ENCODE results near the gene ADCK2. TPM values are rescaled to one million over a fixed set of nuclear protein-coding genes. Genes with fewer than 3 reads are reported as not detected.
"Not testable (repeated sequence)": the region's sequence is repeated elsewhere in the genome, so short reads cannot be mapped to it uniquely, and the experiment has no call there.

ADCK2 gene, protein sequence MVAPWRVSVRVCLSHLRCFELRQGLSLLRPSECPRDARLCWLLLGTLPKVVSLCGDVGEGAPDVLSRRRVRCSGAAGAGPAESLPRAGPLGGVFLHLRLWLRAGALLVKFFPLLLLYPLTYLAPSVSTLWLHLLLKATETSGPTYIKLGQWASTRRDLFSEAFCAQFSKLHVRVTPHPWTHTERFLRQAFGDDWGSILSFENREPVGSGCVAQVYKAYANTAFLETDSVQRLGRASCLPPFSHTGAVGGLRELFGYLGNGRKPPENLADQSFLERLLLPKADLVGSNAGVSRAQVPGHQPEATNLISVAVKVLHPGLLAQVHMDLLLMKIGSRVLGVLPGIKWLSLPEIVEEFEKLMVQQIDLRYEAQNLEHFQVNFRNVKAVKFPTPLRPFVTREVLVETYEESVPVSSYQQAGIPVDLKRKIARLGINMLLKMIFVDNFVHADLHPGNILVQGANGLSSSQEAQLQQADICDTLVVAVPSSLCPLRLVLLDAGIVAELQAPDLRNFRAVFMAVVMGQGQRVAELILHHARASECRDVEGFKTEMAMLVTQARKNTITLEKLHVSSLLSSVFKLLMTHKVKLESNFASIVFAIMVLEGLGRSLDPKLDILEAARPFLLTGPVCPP
- total RNA-seq (2014; rRNA removed; shearing (Covaris generic)), result 22.3 and 26.3 TPM in 2 replicates

DNA sequence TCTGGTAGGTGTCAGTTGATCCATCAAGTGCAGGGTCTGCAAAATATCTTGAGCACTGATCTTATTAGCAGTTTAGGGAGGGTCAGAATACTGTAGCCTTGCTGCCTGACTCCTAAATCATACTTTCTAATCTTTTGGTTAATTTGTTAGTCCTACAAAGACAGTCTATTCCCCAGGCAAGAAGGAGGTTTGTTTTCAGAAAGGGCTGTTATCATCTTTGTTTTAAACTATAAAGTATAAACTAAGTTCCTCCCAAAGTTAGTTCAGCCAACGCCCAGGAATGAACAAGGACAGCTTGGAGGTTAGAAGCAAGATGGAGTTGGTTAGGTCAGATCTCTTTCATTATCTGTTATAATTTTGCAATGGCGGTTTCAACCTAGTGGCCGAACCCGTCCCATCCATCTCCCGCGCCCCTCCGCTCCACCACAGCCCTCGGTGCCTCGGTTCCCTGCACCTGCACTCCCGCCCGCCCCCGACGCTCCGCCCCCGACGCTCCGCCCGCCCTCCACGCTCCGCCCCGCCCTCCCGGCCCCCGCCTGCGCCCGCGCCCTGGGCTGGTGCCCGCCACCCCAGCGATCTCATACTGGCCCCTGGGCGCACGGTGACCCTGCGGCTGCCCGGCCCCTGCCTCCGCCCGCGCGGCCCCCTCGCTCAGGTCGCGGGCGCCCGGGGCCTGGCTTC is at the start of gene ADCK2:
ADCK2 (plus strand) TSS at position 564 of the 681 bp plus-strand sequence. CDS start 386 bp downstream, outside the sequence.
- DNase-seq (ENCODE audit: low spot score), result peak; percentile 64
- in situ Hi-C loops (cut with HindIII; ENCODE audit: low sequenced_read_pairs), result no loop called here

DNA sequence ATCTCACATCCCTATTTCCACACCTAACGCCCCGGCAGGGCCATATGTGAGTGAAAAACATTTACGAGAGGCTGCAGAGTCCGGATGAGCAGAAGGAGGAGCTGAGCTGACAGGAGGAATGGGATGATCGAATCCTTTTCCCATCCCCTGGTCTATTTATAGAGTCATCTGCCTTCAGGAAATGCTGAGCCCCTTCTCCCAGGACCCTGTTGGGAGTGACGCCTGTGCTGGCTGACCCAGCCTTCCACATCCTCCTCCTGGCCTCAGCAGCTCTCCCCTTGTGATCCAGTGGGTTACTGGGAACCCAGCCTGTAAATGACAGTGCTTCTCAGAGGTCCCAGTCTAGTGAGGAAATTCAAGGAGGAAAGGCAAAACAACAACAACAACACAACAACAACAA is 48.8 kb upstream of the ADCK2 start:
- in situ Hi-C loops (cut with HindIII; ENCODE audit: low sequenced_read_pairs), result no loop called here
- DNase-seq (ENCODE audit: low spot score), result no peak

DNA sequence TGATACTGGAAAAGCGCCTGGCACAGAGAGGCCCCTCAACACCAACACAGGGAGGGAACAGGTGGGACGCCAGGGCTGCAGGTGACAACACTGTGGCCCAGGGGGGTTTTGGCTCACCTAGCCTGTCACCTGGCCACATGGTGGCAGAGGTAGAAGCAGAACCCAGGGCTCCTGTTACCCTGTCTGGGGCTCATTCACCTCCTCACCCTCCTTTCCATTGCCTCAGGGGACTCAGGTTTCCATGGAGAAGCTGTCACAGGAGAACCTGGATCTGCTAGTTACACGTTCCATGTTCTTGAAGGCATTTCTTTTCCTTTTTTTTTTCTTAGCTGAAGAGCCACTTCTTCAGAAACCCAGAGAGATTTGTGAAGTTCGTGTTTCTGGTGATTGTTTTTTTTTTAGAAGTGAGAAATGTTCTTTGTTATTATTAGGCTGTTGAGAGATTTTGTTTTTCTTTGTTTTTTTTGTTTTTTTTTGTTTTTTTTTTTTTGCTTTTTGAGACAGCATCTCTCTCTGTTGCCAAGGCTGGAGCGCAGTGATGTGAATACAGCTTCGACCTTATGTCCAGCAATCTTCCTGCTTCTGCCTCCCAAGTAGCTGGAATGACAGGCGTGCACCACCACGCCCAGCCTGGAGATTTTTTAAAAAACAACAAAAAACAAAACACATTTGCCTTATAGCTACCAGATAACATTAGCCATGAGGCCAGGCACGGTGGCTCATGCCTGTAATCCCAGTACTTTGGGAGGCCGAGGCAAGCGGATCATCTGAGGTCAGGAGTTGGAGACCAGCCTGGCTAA is 48.2 kb upstream of the ADCK2 start:
- no peak for DNase-seq (ENCODE audit: low spot score)
- in situ Hi-C loops (cut with HindIII; ENCODE audit: low sequenced_read_pairs), result no loop called here

DNA sequence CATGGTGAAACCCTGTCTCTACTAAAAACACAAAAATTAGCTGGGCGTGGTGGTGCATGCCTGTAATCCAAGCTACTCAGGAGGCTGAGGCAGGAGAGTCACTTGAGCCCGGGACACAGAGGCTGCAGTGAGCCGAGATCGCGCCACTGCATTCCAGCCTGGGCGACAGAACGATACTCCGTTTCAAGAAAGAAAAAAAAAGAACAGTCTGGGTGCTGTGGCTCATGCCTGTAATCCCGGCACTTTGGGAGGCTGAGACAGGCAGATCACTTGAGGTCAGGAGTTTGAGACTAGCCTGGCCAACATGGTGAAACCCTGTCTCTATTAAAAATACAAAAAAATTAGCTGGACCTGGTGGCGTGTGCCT is 47.6 kb upstream of the ADCK2 start:
- DNase-seq (ENCODE audit: low spot score); in situ Hi-C loops (cut with HindIII; ENCODE audit: low sequenced_read_pairs): not testable (repeated sequence)

DNA sequence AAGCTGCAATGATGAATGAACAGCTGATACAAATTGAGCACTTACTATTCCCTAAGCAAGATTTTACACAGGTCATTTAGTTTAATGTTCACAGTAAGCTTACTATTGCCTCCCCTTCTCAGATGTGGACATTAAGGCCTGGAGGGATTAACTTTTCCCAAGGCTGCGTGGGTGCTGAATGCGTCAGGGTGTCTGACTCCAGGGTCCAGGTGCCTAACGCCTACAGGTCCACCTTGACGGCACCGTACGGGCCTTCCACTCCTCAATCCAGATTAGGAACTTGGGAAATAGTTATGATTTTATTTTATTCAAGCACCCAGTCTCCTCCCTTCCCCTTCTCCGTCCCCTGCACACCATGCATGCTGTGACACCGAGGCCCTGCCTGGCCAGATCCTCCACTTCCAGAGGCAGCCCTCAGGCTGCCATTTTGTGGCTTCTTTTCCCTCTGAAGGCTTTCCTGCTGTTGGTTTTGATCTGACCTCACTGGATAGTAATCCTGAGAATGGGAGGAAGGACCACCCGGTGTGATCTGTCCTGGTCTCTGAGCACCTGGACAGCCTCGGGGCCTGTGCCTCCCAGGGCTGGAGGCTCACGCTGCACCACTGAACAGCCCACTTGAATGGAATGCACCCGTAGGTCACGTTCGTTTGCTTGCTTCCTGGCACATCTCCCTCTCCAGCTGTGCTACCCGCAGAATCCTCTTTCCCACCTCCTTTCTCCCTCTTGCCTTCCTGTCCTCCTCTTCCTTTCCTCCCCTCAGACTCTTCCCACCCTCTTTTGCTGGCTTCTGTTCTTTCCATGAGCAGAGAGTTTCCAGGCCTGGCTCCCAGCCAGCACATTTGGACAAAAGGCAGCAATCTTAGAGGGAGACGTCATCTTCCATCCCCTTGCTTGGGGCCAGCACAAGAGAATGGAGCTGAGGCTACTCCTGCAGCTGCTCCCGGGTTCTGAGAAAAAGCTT is 46.6 kb upstream of the ADCK2 start:
- DNase-seq (ENCODE audit: low spot score), result peak; percentile 47
- in situ Hi-C loops (cut with HindIII; ENCODE audit: low sequenced_read_pairs), result no loop called here

DNA sequence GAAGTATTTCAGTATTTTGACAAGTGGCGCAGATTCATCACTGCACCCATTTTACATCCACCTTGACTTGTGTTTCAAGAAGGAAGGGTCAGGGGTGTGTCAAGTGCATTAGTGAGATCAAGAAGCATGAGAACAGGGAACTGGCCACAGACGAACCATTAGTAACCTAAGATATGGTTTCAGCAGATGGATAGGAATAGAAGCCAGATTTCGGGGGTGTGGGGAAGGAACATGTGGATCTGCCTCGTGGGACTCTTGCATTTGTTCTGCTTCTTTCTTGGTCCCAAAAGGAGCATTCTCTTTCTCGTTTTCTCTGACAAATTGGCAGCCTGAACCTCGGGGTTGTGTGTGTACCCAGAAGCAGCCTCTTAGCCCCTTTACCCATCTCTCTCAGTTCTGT is 41.7 kb upstream of the ADCK2 start:
- DNase-seq (ENCODE audit: low spot score), result no peak
- in situ Hi-C loops (cut with HindIII; ENCODE audit: low sequenced_read_pairs), result no loop called here

DNA sequence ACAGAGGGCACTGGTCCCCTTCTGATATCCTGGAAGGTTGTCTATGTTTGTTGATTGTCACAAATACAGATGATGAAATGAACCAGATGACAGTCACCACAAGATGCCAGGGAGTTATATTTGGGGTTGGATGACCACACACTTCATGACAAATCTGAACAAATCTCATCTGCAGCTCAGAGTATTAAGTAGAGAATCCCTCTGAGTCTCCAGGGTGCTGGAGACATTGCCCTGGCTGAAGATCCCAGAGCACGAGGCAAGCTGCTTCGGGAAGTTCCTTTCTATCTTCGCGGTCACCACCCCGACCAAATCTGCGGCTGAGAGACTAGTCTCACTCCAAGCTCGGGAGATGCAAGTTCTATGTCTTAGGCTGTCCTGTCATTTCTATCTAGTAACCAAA is 41.1 kb upstream of the ADCK2 start:
- in situ Hi-C loops (cut with HindIII; ENCODE audit: low sequenced_read_pairs), result no loop called here
- DNase-seq (ENCODE audit: low spot score), result no peak

DNA sequence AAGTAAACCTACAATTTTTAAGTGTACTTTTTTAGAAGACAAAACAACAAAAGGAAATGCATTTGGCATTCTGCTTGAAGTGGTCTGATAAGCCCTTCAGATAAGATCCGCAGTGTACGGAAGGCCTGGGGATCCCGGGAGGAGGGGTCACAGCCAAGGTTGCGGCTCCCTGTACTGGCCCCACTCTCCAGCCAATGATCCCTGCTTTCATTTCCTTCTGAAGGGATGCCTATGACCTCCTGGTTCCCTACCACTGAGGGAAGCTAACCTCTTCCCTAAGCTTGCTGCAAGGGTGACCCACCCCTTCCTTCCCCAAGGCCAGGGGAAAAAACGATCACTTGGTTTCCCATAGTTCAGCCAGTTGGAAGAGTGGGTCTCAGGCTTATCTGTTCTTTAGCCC is 37.4 kb upstream of the ADCK2 start:
- in situ Hi-C loops (cut with HindIII; ENCODE audit: low sequenced_read_pairs), result no loop called here
- no peak for DNase-seq (ENCODE audit: low spot score)

DNA sequence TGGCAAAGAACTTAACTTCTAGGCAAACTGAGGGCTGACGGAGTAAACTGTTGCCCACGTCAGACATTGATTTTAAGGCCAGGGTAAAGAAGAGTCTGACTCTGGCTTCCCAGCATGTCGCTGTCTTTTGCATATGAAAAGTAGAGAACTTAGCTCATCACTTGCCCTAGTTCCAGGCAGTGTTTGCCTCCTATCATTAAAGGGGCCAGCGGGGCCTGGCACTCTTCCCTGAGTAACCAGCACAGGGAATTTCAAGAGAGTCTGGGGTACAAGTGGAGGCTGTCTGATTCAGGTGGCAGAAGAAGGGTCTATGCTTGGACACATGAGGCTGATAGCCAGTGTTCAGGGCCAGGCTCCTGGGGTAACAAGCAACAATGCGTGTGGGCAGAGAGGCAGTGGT is 36.9 kb upstream of the ADCK2 start:
- in situ Hi-C loops (cut with HindIII; ENCODE audit: low sequenced_read_pairs), result no loop called here
- no peak for DNase-seq (ENCODE audit: low spot score)

DNA sequence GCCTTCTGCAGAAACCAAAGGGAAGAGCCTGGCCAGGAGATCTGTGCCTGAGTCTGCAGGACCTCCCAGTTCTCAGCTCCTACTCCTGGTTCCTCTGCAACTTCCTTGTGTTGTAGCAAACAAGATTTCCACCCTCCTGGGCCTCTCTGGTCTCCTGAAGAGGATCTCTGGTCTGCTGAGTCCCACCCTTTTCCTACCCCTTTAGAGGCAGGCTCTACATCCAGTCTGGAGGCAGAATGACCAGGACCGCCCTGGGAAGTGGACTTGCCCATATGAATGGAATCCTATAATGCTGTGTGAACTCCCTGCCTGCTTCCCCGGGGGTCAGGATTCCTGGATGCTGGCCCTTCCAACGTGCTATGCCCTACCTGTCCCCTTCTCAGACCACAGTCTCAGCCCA is 35.3 kb upstream of the ADCK2 start:
- DNase-seq (ENCODE audit: low spot score), result no peak
- in situ Hi-C loops (cut with HindIII; ENCODE audit: low sequenced_read_pairs), result no loop called here

DNA sequence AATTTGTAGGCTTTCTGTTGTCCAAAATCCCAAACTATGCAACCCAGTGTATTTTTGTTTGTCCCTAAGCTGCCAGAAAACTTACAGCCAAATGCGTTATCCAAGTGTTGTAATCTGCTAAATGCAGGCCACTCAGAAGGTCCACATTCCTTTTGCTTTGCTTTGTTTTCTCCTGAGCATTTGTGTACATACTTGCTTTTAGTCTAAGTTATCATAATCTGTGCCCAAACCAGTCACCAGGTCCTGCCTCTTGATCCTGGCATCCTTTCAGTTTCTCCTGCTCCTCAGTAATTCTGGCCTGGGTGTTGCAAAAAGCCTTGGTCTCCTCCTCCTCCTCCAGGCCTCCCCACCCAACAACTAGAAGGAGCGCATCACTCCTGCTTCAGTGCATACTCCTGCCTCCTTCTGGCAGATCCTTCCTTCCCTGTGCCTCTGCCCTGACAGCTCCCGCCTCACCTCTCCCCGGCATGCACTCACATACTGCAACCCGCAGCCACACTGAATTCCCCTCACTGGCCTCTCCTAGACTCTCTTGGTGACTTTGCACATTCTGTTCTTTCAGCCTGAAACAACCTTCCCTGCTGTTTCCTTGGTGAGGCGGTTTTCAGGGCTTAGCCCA is 34.5 kb upstream of the ADCK2 start:
- peak; percentile 35 for DNase-seq (ENCODE audit: low spot score)
- in situ Hi-C loops (cut with HindIII; ENCODE audit: low sequenced_read_pairs), result no loop called here

DNA sequence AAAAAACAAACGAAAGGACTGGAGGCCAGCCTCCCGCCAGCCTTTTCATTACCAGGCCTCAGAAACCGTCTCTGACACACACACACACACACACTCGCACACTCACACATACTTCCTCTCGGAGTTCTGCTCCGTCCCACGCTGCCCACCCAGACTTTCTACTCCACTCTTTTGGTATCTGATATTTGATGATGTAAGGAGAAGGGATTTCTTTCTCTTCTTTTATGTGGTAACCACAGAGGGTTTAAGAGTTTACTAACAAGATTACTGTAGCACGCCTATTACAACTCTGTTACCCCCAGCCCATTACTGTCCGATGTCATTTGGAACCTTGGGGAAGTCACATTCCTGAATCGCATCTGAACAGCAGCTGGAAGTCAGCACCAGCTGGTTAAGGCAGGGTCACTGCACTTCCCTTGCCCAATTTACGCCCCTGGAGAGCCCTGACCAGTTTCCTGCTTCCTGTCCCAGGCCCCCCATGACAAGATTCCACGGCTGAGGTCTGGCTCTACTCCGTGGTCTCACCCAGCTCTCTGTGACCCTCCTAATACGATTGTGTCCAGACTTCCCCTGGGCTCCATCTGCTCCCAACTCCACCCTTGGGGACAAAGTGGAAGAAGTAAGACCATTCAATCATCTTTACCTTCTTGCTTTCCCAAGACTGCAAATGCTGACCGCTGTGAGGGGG is 33.2 kb upstream of the ADCK2 start:
- peak; percentile 17 for DNase-seq (ENCODE audit: low spot score)
- in situ Hi-C loops (cut with HindIII; ENCODE audit: low sequenced_read_pairs), result no loop called here

DNA sequence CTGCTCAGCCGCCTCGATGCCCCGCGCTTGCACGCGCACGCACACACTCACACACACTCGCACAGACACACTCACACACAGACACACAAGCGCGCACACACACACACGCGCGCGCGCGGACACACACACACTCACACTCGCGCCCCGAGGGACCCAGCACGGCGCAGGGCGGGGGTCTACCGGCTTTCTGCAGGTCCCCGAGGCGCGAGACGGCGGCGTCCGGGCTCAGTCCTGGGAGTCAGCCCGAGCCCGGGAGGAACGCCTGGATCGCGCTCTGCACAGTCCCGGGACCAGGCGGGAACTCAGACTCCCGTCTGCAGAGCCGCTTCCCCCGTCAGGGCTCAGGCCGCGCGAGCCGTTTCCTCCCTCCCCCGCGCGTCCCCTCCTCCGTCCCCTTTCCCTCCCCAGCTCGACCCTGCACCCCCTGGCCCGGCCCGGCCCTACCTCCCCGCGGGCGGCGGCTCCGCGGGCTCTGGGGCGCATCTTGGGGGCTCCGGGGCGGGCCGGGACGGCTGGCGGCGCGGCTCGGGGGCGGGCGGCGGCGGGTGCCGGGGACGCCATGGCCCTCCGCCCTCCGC is 32.6 kb upstream of the ADCK2 start:
- in situ Hi-C loops (cut with HindIII; ENCODE audit: low sequenced_read_pairs), result no loop called here
- DNase-seq (ENCODE audit: low spot score), result peak; percentile 24

DNA sequence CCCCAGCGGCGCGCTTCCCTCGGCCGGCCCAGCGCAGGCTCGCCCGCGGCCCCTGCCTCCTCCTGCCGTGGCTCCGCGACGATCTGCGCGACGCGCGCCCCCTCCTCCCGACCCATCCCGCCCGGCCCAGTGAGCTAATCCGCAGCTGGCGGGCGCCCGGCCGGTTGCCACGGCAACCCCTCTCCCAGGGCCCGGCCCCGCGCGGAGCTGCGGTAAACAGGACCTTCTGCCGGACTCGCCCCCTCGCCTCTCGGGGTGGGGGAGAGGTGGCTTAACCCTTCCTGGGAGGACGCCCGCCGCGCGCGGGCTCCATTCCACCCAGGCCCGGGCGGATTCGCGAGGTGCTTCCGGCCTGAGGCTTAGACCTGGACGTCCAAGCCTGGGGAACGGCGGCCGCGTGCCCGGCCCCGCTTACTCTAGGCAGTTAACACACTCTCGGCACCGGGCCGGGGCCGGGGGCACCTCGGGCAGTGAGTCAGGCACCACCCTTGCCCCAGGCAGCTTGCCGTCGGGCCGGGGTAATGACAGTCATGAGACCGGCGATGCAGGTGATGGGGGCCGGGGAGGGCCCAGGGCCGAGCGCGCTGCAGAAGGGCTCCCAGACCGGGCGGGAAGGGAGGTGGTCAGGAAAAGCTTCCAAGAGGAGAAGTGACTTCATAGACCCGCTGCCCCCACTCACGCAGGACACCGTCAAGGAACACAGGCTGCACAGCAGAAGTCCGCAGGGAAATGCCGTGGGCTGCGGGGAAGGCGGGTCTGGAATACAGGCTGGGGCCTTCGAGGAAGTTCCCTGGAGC is 31.8 kb upstream of the ADCK2 start, which contains the start of gene DENND2A:
DENND2A (minus strand) TSS at position 87 of the 797 bp plus-strand sequence. CDS start 38,416 bp downstream, outside the sequence.
- in situ Hi-C loops (cut with HindIII; ENCODE audit: low sequenced_read_pairs), result no loop called here
- peak; percentile 65 for DNase-seq (ENCODE audit: low spot score)

DNA sequence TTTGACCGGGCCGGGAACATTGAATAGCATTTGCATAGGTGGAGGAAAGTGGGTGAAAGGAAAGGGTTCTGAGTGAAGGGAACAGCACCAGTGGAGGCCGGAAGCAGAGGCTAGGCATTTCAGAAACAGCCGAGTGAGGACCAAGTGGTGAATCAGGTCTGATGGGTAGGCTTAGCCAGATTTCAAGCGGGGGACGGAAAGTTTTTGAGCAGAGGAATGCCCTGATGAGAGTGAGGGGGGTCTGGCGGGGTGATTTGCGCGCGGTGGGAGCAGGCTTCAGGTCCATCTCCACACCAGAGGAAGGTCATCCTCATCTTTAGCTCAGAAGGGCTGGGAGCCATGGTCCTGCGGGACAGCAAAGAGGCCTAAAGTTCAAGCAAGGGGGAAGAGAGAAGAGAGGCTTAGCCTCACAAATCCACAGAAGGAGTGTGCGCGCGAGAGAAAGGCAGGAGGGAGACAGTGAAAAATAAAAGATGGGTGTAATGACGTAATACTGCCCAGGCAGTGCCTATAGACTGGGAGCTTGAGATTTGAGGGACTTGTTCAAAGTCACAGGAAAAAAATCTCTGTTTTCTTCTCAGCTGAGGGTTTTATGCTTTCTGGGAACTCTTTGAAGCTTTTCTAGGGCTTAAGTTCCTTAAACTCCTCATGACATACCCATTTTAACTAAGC is 31.1 kb upstream of the ADCK2 start:
- no peak for DNase-seq (ENCODE audit: low spot score)
- in situ Hi-C loops (cut with HindIII; ENCODE audit: low sequenced_read_pairs), result no loop called here

DNA sequence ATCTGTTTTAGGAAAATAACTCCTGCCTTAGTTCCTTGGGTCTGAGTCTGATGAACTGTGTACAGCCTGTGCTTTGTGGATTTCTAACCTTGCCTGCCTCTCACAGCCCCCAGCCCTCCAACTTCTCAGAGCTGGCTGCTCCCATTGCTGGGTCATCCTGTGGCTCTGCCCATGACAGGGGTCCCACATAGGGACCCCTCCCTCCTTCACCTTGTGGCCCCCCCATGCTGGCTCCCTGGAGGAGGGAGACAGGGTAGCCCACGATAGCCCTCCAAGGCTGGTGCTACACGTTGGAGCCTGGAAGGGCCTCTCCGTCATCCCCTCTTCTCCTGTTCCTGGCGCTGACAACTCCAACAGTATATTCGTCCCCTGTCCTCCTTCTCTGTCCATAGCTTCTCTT is 29.3 kb upstream of the ADCK2 start:
- no peak for DNase-seq (ENCODE audit: low spot score)
- in situ Hi-C loops (cut with HindIII; ENCODE audit: low sequenced_read_pairs), result no loop called here

All from G401 (cell line).